Naive thymus-derived CD8-positive, alpha-beta T cell (primary cell): ENCODE measurements around the gene CDK15. TPM values are rescaled to one million over a fixed set of nuclear protein-coding genes. Genes with fewer than 3 reads are reported as not detected.

Experiments used
- ATAC-seq, 2 donors: fragments of 150-1000 bp; cut with Tn5 transposase in 1 of 2; sonication (Bioruptor Pico), chemical (Tn5 transposase) in 1 of 2; 1 replicate in 1 of 2; 2 replicates in 1 of 2; pipeline ENCODE4 v1.10.0; 2021; ENCODE audit warnings: mild to moderate bottlenecking in 2 of 2, moderate library complexity in 2 of 2
- POLR2A ChIA-PET: fragments of 350-600 bp; sonication (Branson Sonifier 250); formaldehyde crosslinking; loops from one replicate; lab custom pipeline; 2021; ENCODE audit warnings: antibody characterized with exemption; lab: Charles Lee
- DNase-seq, 10 donors: peaks; one replicate each; pipeline versions ENCODE4 v3.0.0 to v3.0.0-alpha.2; 2020 to 2022
- H3K27ac Mint-ChIP-seq, 10 donors: one replicate each; pipeline ENCODE4 v1.8.0; 2020 to 2022; ENCODE audit warnings: mild to moderate bottlenecking in 10 of 10, mixed read lengths in 10 of 10, moderate library complexity in 4 of 10, inconsistent platforms in 1 of 10
- H3K27me3 Mint-ChIP-seq, 5 donors: one replicate each; pipeline ENCODE4 v1.8.0; 2021 to 2022; ENCODE audit warnings: mixed read lengths in 5 of 5
- H3K36me3 Mint-ChIP-seq, 3 donors: one replicate each; pipeline ENCODE4 v1.8.0; 2020 to 2022; ENCODE audit warnings: mixed read lengths in 3 of 3, mild to moderate bottlenecking in 2 of 3, inconsistent platforms in 1 of 3
- H3K4me1 Mint-ChIP-seq, 4 donors: one replicate each; pipeline ENCODE4 v1.8.0; 2021 to 2022; ENCODE audit warnings: mixed read lengths in 4 of 4
- H3K4me3 Mint-ChIP-seq, 10 donors: one replicate each; pipeline ENCODE4 v1.8.0; 2020 to 2022; ENCODE audit warnings: mild to moderate bottlenecking in 10 of 10, mixed read lengths in 10 of 10, moderate library complexity in 6 of 10, inconsistent platforms in 1 of 10
- H3K9me3 Mint-ChIP-seq, 9 donors: one replicate each; pipeline ENCODE4 v1.8.0; 2020 to 2022; ENCODE audit warnings: mixed read lengths in 9 of 9, mild to moderate bottlenecking in 3 of 9, inconsistent platforms in 1 of 9, moderate library complexity in 1 of 9
- polyA plus RNA-seq, 3 donors: library from polyadenylated mRNA; unstranded; fragments of 300-500 nt; fragmentation: Illumina TruSeq; gene quantifications; one replicate each; pipeline ENCODE4 v1.2.3, GENCODE V29; 2021
- total RNA-seq, 8 experiments: library from RNA in 2 of 8; stranded (reverse) in 2 of 8; gene quantifications; one replicate each; pipeline ENCODE4 v1.2.3 and lab custom pipeline; 2021 to 2026

The CDK15 gene
- total and polyA plus RNA-seq, 5 experiments from 2014 or later, result not detected

- peaks cover 0 to 3% (median 0%) of the 10 kb centered on the region in 5 donors for H3K27me3 Mint-ChIP-seq
- no peaks in the 10 kb centered on the region for H3K9me3 Mint-ChIP-seq
- DNase-seq, result no peak
- peaks cover 0 to 4% (median 0%) of the 10 kb centered on the region in 3 donors for H3K36me3 Mint-ChIP-seq
- POLR2A ChIA-PET, result no interaction called here
- no peak overlapping the region for H3K27ac Mint-ChIP-seq
- peaks cover 20 to 30% (median 28%) of the 10 kb centered on the region in 4 donors for H3K4me1 Mint-ChIP-seq
- no peak for ATAC-seq
- no peak overlapping the region for H3K4me3 Mint-ChIP-seq
Observed at GRCh38 chr2:201777869-201778268, 28.5 kb upstream of the CDK15 start.

GRCh38 chr2:201779901-201780673 is 26.2 kb upstream of the CDK15 start:
- Mint-ChIP-seq H3K4me1 (peaks cover 12 to 30% (median 28%) of the 10 kb centered on the region in 4 donors), H3K36me3 (no peaks in the 10 kb centered on the region), H3K9me3 (no peaks in the 10 kb centered on the region), H3K4me3 (peak overlapping the region; percentile 87 to 100 (median 97)), H3K27me3 (peaks cover 0 to 6% (median 0%) of the 10 kb centered on the region in 5 donors), H3K27ac (peak overlapping the region; percentile 85 to 100 (median 98))
- POLR2A ChIA-PET, result interaction anchor here (0.6 to 2.0 kb wide), 8 partner anchors 137 to 916 kb away, joined by 3 to 13 read pairs (median 5); partner anchors contain the start of genes CASP8, CLK1, STRADB and TMEM237
- DNase-seq (peak in 1 of 10 donors; percentile 15), ATAC-seq (no peak)

- Mint-ChIP-seq H3K4me1 (peaks cover 11 to 29% (median 27%) of the 10 kb centered on the region in 4 donors), H3K36me3 (no peaks in the 10 kb centered on the region), H3K27me3 (peaks cover 0 to 6% (median under 1%) of the 10 kb centered on the region in 5 donors), H3K9me3 (no peaks in the 10 kb centered on the region), H3K4me3 (peak within 1 kb of the TSS; percentile 93 to 100 (median 97)), H3K27ac (peak within 1 kb of the TSS; percentile 94 to 100 (median 99))
- DNase-seq (peak; percentile 88 to 99 (median 95)), ATAC-seq (peak; percentile 87 to 91)
- POLR2A ChIA-PET, result interaction anchor here (0.5 to 2.0 kb wide), 9 partner anchors 42 to 917 kb away, joined by 3 to 13 read pairs (median 4); partner anchors contain the start of genes CASP8, CLK1, STRADB and SUMO1
Observed at GRCh38 chr2:201780674-201781493, 25.5 kb upstream of the CDK15 start, which contains the start of gene ALS2. Gene ALS2, minus strand, starts transcription at chr2:201780933. Its CDS starts 12,048 bp downstream, at chr2:201768885.

GRCh38 chr2:201781557-201782051 is 24.7 kb upstream of the CDK15 start:
- peak in 4 of 10 donors; percentile 2 to 36 (median 13) for DNase-seq
- Mint-ChIP-seq H3K27me3 (peaks cover 0 to 6% (median 1%) of the 10 kb centered on the region in 5 donors), H3K4me3 (peak overlapping the region; percentile 93 to 100 (median 97)), H3K27ac (peak overlapping the region; percentile 94 to 100 (median 99)), H3K9me3 (no peaks in the 10 kb centered on the region), H3K4me1 (peaks cover 11 to 29% (median 27%) of the 10 kb centered on the region in 4 donors), H3K36me3 (no peaks in the 10 kb centered on the region)
- POLR2A ChIA-PET, result interaction anchor here (0.5 to 2.0 kb wide), 8 partner anchors 42 to 917 kb away, joined by 3 to 13 read pairs (median 5); partner anchors contain the start of genes CASP8, CLK1, STRADB and SUMO1
- no peak for ATAC-seq

GRCh38 chr2:201784563-201784962 is 21.8 kb upstream of the CDK15 start:
- ATAC-seq, result no peak
- no peaks in the 10 kb centered on the region for H3K9me3 Mint-ChIP-seq
- H3K4me3 Mint-ChIP-seq, result no peak overlapping the region
- H3K27me3 Mint-ChIP-seq, result peaks cover 0 to 6% (median 1%) of the 10 kb centered on the region in 5 donors
- POLR2A ChIA-PET, result no interaction called here
- H3K4me1 Mint-ChIP-seq, result peaks cover 11 to 20% (median 17%) of the 10 kb centered on the region in 4 donors
- H3K27ac Mint-ChIP-seq, result no peak overlapping the region
- no peak for DNase-seq
- no peaks in the 10 kb centered on the region for H3K36me3 Mint-ChIP-seq

GRCh38 chr2:201785135-201785534 is 21.2 kb upstream of the CDK15 start:
- no peak overlapping the region for H3K4me3 Mint-ChIP-seq
- H3K36me3 Mint-ChIP-seq, result no peaks in the 10 kb centered on the region
- peaks cover 7 to 14% (median 11%) of the 10 kb centered on the region in 4 donors for H3K4me1 Mint-ChIP-seq
- H3K9me3 Mint-ChIP-seq, result no peaks in the 10 kb centered on the region
- H3K27ac Mint-ChIP-seq, result no peak overlapping the region
- ATAC-seq (no peak), DNase-seq (no peak)
- POLR2A ChIA-PET, result no interaction called here
- H3K27me3 Mint-ChIP-seq, result peaks cover 0 to 6% (median 1%) of the 10 kb centered on the region in 5 donors

GRCh38 chr2:201786471-201786870 is 19.9 kb upstream of the CDK15 start:
- no peaks in the 10 kb centered on the region for H3K9me3 Mint-ChIP-seq
- DNase-seq (no peak), ATAC-seq (no peak)
- H3K4me1 Mint-ChIP-seq, result peaks cover 4 to 6% (median 5%) of the 10 kb centered on the region in 4 donors
- POLR2A ChIA-PET, result no interaction called here
- H3K4me3 Mint-ChIP-seq, result no peak overlapping the region
- H3K36me3 Mint-ChIP-seq, result no peaks in the 10 kb centered on the region
- H3K27me3 Mint-ChIP-seq, result peaks cover 0 to 6% (median 1%) of the 10 kb centered on the region in 5 donors
- no peak overlapping the region for H3K27ac Mint-ChIP-seq

- Mint-ChIP-seq H3K4me3 (no peak overlapping the region), H3K9me3 (no peaks in the 10 kb centered on the region), H3K27me3 (peaks cover 0 to 14% (median 6%) of the 10 kb centered on the region in 5 donors), H3K36me3 (no peaks in the 10 kb centered on the region), H3K27ac (no peak overlapping the region), H3K4me1 (no peaks in the 10 kb centered on the region)
- POLR2A ChIA-PET, result no interaction called here
- ATAC-seq, result no peak
- no peak for DNase-seq
Observed at GRCh38 chr2:201788371-201788770, 18.0 kb upstream of the CDK15 start.

GRCh38 chr2:201789395-201789794 is 16.9 kb upstream of the CDK15 start:
- DNase-seq, result no peak
- no peaks in the 10 kb centered on the region for H3K36me3 Mint-ChIP-seq
- POLR2A ChIA-PET, result no interaction called here

GRCh38 chr2:201790291-201790690 is 16.0 kb upstream of the CDK15 start:
- POLR2A ChIA-PET, result no interaction called here
- H3K36me3 Mint-ChIP-seq, result no peaks in the 10 kb centered on the region

More at GRCh38 chr2:201789395-201789794, 16.9 kb upstream of the CDK15 start:
- H3K9me3 Mint-ChIP-seq, result no peaks in the 10 kb centered on the region
- peaks cover 0 to 14% (median 4%) of the 10 kb centered on the region in 5 donors for H3K27me3 Mint-ChIP-seq
- no peak overlapping the region for H3K4me3 Mint-ChIP-seq
- H3K4me1 Mint-ChIP-seq, result no peaks in the 10 kb centered on the region
- no peak for ATAC-seq
- no peak overlapping the region for H3K27ac Mint-ChIP-seq

GRCh38 chr2:201790989-201791388 is 15.3 kb upstream of the CDK15 start:
- Mint-ChIP-seq H3K4me3 (no peak overlapping the region), H3K27ac (no peak overlapping the region), H3K27me3 (peaks cover 0 to 14% (median 3%) of the 10 kb centered on the region in 5 donors), H3K4me1 (peaks cover 0 to 1% (median 0%) of the 10 kb centered on the region in 4 donors), H3K9me3 (no peaks in the 10 kb centered on the region), H3K36me3 (no peaks in the 10 kb centered on the region)
- no peak for ATAC-seq
- POLR2A ChIA-PET, result no interaction called here
- no peak for DNase-seq

More at GRCh38 chr2:201790291-201790690, 16.0 kb upstream of the CDK15 start:
- no peak for DNase-seq
- Mint-ChIP-seq H3K27me3 (peaks cover 0 to 14% (median 4%) of the 10 kb centered on the region in 5 donors), H3K27ac (no peak overlapping the region), H3K9me3 (no peaks in the 10 kb centered on the region), H3K4me3 (no peak overlapping the region), H3K4me1 (no peaks in the 10 kb centered on the region)
- no peak for ATAC-seq

- no peak for ATAC-seq
- peaks cover 0 to 14% (median 3%) of the 10 kb centered on the region in 5 donors for H3K27me3 Mint-ChIP-seq
Observed at GRCh38 chr2:201793631-201794030, 12.7 kb upstream of the CDK15 start.

More at GRCh38 chr2:201793631-201794030, 12.7 kb upstream of the CDK15 start:
- Mint-ChIP-seq H3K36me3 (no peaks in the 10 kb centered on the region), H3K4me3 (no peak overlapping the region), H3K27ac (no peak overlapping the region), H3K9me3 (no peaks in the 10 kb centered on the region), H3K4me1 (peaks cover 0 to 1% (median 0%) of the 10 kb centered on the region in 4 donors)
- POLR2A ChIA-PET, result no interaction called here
- DNase-seq, result no peak
